IPS DF 4.7 (cell line): ENCODE results near the gene PUM1.
"Not testable (repeated sequence)": the region's sequence is repeated elsewhere in the genome, so short reads cannot be mapped to it uniquely, and the experiment has no call there.

Source experiments
- DNase-seq: peaks from one replicate; pipeline ENCODE4 v3.0.0-alpha.2; 2013; ENCODE audit warnings: low spot score; ENCODE audit errors: extremely low read depth

Gene PUM1

DNA sequence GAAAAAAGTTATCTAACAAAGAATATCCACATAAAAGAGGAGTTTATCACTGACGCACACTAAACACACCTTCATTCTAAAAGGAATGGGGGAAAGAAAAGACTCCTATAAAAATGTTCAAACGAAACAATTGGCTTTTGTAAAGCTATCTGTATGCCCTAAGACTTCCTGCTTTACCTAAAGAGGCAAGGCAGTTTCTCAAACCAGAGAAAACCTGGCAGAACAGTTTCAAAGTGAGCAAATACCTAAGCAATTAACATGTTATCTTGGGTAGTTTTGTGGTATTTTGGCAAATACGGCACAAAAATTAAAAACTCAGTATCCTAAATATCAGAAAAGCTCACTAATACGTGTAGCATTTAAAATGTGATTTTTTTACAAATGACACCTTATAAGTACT lies 1.9 kb downstream of the PUM1 start:
- no peak for DNase-seq

DNA sequence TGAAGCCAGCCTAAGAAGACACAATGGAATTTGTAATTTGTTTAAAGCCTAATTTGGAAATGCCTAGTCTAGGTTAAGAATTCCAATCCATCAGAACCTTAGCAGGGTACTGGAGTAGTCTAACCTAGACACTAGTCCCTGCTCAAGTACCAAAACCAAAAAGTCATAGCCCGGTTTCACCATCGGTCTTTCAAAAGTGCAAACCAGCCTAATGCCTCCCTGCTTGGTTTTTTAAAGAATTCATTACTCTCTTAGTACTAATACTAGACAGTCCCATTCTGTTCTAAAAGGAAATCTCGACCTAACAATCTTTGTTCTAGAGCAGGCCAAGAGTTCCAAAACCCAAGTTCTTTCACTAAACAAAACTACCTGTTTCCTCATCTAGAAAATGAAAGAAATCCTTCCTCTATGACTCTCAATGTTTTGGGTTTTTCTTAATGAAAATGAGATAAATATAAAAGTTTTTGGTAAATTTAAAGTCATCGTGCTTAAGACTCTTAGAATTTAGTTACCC lies 2.6 kb downstream of the PUM1 start:
- DNase-seq: no peak

DNA sequence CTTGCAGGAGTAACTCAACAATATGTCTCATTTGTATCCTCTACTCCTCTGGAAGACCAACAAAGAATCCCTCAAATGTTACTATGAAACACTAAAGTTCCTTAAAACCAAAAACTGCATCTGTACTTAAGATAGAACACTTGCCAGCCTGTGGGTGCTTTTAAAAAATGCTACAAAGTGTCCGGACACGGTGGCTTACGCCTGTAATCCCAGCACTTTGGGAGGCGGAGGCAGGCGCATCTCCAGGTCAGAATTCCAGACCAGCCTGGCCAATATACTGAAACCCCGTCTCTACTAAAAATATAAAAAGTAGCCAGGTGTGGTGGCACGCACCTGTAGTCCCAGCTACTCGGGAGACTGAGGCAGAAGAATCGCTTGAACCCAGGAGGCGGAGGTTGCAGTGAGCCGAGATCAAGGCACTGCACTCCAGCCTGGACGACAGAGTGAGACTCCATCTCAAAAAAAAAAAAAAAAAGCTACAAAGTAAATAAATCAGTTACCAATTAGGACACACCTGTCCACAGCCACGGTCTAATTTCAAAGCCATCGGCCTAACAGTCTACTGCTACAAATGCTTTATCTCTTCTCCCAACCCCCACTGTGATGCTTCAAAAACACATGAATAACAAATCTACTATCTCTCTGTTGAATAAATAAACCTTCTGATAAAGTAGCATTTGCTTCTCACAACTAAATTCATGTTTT lies 3.2 kb downstream of the PUM1 start:
- DNase-seq: not testable (repeated sequence)

DNA sequence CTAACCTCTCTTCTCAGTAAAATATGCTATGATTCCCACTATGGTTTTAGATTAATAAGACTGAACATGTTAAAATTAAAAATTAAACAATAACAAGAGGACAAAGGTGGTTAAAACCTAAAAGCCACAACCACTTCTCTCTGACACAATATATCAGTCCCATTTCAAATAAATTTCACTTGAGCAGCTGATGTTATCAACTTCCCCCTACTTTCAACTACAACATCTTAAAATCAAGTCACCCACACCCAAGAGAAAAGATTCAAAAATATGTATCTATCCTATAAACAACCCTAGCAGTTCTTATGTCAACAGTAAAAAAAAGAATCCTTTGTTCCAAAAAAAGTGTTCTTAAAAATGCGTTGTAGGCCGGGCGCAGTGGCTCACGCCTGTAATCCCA lies 7.5 kb downstream of the PUM1 start:
- no peak for DNase-seq

DNA sequence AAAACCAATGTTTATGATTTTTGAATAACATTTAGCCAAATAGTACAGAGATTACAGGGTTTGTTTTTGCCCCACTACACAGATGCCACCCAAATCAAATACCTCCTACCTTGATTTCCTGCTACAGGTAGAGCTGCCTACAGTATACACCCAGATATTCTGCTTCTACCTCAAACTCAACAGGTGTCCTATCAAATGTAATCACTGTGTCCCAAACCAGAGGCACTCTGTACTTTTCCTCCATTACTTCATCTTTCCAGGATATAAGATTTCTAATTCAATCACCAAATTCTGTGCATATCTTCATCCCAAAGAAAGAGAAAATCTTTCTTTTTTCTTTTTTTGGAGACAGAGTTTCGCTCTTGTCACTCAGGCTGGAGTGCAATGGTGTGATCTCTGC lies 9.6 kb downstream of the PUM1 start:
- DNase-seq: no peak

DNA sequence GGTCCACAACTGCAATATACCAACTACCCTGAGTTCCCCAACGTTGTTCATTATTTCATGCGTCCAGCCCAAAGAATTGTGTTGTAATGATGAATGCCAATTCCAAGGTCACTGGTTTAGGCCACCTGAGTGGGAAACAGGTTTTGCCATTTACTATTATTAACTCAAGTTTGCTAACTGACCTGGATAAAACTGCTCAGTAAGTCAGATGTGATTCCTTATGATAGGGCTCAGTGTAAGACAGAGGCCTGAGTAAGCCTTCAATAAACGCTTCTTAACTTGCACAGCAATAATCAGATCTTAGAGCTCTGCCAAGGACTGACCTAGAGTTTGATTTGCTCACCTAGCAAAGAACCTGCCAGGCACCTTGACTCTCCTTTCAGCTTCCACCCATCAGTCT lies 10.0 kb downstream of the PUM1 start:
- no peak for DNase-seq

DNA sequence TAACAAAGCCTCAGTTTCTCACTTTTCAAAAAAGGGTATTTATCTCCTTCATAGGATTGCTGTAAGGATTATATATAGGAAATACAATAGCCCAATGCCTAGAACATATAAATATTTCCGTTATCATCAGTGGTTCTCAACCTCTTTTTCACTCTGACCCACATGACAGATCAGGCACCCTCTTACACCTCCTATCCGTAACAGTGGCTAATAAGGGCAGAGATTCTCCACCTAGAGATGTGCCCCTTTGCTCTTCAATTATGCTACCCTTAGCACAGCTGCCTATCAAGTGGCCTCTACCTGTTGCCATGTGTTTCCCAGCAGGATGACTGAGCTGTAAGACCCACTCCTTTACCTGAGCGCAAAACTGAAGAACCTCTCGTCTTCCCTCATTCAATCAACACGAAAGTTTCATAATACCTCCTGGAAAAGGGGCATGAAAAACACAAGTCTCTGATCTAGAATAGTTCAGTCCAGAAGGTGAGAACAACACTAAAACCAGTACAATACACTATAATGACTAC lies 10.5 kb downstream of the PUM1 start:
- DNase-seq: no peak

DNA sequence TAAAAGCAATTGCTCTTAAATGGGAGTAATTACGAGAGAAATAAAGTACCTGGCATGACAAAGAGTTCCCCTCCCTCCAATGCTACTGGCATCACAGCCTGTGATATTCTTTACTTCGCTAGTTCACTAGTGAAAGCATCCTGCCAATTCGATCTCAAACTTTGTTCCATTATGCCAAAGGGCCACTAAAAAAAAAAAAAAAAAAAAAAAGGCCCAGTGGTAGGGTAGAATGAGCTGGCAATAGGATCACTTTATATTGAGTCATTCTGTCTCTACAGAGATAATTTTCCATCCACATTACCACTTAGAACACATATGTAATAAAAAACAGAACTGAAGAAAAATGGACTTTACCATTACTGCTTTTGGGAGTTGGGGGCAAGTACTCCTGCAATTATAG lies 11.2 kb downstream of the PUM1 start:
- DNase-seq: no peak

DNA sequence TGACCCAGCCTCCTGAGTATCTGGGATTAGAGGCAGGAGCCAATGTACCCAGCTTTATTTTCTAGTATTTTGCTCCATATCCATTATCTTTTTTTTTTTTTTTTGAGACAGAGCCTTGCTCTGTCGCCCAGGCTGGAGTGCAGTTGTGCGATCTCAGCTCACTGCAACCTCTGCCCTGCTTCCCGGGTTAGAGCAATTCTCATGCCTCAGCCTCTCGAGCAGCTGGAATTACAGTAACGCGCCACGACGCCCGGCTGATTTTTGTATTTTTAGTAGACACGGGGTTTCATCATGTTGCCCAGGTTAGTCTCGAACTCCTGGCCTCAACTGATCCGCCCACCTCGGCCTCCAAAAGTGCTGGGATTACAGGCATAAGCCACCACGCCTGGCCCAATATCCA lies 12.9 kb downstream of the PUM1 start:
- DNase-seq: not testable (repeated sequence)

DNA sequence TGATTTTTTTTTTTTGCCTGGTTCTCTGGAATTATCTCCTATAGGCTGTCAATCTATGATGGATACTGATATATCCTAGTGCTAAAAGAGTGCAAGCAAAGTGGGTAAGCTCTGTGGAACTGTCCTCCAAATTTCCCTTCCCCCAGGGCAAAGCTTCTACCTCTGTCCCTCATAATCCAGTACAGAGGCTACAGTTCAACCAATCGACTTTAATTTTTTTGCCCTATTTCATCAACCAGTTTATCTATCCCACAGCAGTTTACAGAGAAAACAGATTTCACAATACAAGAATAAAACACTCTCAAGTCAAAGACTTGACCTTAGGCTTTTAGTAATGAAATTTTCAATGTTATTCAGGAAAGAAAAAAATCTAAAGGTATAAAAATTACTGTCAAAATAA lies 13.9 kb downstream of the PUM1 start:
- no peak for DNase-seq

DNA sequence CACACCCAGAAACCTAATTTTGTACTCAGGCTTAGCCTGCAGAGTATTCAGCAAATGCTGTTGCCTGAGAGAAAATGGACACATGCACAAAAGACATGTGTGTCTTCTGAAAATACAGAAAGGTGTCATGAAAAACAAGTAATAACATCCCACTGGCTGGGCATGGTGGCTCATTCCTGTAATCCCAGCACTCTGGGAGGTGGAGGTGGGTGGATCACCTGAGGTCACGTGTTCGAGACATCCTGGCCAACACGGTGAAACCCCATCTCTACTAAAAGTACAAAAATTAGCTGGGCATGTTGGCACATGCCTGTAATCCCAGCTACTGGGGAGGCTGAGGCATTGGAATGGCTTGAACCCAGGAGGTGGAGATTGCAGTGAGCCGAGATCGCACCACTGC lies 18.0 kb downstream of the PUM1 start:
- not testable (repeated sequence) for DNase-seq

DNA sequence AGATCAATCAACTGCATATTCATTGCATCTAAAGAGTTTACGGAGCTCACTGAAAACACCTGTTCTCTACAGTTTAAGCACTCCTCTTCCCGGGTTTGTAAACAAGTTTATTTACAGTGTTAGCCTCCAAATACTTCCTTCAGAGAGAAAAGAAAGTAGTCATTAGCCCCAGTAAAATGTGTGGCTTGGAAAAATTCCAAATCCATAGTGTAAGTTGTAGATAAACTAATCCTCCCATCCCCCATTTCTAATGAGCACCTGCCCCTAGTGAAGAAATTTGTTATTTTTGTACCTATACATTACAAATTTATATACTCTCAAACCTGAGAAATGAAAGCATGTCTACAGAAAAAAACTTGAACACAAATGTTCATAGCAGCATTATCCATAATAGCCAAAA lies 21.9 kb downstream of the PUM1 start:
- DNase-seq: no peak

DNA sequence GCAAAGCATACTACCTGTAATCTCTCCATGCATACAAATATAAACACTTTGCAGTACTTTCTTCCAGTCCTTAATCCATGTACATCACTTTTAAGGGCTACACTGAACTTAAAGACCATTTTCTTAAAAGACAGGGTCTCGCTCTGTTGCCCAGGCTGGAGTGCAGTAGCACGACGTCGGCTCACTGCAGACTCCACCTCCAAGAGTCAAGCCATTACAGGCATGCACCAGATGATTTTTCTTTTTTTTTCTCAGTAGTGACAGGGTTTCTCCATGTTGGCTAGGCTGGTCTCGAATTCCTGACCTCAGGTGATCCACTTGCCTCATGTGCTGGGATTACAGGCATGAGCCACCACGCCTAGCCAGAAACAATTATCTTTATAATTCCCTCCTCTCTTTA lies 22.9 kb downstream of the PUM1 start:
- no peak for DNase-seq

DNA sequence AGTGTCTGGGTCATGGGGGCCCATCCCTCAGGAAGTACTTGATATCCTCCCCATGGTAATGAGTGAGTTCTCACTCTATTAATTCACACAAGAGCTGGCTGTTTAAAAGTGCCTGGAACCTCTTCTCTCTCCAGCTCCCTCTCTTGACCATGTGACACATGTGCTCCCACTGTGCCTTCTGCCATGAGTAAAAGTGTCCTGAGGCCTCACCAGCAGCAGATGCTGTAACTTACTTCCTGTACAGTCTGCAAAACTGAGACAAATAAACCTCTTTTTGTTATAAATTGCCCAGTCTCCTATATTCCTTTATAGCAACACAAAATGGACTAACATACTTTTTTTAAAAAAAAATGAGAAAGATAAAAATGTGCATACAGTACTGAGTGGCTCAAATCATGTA lies 24.0 kb downstream of the PUM1 start:
- DNase-seq: no peak

DNA sequence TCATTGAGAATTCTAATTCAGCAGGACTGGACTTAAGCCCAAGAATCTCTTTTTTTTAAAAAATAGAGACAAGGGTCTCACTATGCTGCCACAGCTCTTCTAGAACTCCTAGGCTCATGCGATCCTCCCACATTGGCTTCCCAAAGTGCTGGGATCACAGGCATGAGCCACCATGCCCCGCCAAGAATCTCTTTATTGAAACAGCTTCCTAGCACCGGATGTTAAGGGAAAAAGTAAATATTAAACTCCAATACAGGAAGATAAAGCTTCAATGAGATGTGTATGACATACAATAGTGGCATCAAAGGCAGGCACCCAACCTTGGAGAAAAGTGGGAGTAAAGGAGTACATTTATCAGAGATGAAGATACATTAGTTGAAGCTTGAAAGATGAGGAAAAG lies 25.5 kb downstream of the PUM1 start:
- DNase-seq: no peak

DNA sequence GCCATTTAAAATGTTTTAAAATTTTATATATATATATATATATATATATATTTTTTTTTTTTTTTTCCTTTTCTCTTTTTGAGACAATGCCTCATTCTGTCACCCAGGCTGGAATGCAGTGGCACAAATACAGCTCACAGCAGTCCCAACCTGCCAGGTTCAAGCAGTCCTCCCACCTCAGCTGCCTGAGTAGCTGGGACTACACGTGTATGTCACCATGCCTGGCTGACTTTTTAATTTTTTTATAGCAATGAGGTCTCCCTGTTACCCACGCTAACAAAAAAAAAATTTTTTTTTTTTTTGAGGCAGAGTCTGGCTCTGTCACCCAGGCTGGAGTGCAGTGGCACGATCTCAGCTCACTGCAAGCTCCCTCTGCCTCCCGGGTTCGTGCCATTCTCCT lies 26.6 kb downstream of the PUM1 start:
- DNase-seq: not testable (repeated sequence)

DNA sequence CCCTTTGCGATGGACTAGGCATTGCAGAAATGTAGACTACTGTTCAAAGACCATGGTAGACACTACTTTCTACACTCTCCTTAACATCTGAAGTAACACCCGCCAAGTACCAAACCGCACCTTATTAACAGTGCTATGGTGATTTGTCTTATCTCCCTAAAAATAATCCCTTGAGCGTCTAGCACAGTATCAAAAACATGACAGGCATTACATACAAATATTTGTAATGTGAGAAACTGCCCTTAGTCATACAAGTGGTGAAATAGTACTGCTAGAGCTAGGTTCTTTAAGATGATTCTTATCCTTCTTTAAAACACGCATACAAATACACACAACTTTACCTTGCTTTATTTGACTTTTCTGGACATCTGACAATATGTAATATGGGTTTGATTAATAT lies 27.2 kb downstream of the PUM1 start:
- no peak for DNase-seq

DNA sequence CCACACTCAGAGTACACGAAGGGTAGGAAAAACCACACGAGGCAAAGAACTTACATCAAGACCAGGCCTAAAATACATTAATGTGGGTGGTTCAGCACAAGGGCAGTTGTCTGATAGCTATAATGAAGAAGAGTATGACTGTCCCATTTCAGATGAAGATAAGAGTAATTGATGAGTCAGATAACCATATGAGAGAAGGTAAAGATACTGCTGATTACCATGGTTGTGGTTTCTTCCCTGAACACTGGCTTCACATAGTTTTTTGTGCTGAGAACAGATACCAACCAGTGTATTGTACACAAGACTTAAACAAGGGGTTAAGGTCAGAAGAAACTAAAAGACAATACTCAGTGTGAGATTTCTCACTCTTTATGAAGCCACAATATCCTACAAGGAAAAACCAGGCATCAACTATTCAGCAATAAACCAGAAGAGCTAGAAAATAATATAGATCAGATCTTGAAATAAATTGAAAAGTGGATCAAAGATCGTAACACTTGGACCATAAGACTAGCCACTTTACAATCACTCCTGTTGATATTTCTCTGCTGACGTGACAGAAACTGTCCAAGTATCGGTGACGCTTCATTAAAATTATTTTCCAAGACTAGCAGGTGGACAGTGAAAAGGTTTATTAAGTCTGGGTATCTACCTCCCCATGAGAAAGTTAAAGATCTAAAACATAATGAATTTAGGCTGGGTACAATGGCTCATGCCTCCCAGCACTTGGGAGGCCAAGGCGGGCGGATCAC lies 28.6 kb downstream of the PUM1 start:
- no peak for DNase-seq

DNA sequence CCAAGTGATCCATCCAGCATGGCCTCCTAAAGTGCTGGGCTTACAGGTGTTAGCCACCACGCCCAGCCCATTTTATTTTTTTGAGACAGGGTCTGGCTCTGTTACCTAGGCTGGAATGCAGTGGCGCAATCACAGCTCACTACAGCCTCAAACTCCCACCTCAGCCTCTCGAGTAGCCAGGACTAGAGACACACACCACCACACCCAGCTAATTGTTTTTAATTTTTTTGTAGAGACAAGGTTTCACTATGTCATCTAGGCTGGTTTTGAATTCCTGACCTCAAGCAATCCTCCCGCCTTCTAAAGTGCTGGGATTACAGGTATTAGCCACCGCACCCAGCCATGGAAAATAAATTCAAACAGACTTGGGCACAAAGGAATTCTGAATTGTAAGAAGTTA lies 31.9 kb downstream of the PUM1 start:
- DNase-seq: no peak

DNA sequence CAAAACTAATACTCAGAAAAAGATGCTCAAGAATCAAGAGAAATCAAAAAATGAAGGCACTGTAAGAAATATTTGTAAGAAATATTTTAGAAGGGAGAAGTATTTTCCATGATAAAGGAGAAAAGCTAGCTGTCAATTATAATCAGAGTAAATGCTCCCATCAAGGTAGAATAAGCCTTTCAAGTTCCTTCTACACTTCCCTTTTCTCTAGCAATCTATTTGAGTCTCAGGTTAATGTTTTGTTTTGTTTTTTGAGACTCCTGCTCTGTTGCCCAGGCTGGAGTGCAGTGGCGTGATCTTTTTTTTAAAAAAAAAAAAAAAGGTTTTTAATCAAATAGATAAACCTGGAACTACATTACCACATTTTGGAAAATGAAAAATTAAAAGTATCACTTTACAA lies 33.3 kb downstream of the PUM1 start:
- no peak for DNase-seq

DNA sequence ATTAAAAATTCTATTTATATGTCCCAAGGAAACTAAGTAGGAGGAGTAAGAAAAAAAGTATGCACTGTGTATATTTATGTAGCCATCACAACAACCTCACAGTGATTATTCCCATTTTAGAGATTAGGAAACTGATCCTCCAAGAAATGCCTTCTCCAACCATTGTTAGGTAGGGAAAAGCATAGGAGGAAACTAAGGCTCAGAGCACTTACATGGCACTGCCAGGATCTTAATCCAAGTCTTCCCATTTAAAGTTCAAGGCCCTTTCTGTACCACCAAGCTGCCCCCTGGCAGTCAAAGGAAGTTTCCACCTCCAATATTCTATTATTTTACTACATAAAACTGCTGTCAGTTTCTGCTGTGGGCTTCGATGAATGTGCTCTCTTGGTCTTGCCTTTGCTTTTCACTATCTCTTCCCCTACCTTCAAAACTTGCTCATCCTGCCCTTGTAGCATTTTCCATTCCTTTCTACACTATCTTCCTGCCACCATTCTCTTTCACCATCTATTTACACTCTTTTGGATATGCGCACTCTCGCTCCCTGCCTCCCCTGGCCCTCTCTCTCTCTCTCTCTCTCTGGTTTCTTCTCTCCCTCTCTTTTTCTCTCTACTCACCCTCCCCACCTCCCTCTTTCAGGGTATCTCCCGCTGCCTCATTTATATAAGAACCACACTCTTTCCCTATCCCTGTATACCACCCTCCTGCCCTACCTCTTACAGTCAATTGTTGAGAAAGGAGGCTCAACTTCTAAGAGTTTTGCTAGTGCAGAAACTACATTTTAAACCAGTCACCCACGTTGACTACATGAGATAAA lies 34.0 kb downstream of the PUM1 start:
- no peak for DNase-seq

DNA sequence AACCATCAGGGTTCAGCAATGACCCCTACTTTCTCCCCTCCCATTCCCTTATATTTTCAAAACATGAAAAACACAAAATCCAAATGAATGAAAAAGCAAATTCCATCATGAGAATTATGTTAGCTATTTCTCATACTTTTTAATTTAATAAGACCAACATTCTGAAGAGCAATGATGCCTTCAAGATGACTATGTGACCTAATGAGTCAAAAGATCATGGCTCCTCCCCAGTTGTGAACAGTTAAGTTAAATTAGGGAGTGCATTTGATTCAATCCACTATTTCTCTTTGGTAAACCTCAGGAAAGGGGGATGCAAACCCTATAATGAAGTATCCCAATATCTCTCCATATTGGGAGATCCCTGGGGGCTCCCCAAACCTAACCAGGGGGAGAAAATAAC lies 36.5 kb downstream of the PUM1 start:
- no peak for DNase-seq
